Activated naive CD8-positive, alpha-beta T cell treated with anti-CD3 and anti-CD28 coated beads, Interleukin-2, amount 50 U/mL, for 24 hours (primary cell): ENCODE results near the gene CD37.
A peak's percentile ranks its signal among the peaks of the same experiment; 100 is the strongest.

ENCODE experiments used
- ATAC-seq: fragments of 150-1000 bp; cut with Tn5 transposase; one replicate; pipeline ENCODE4 v1.10.0; 2021
- DNase-seq: peaks from one replicate; pipeline ENCODE4 v3.0.0; 2021
- H3K27ac Mint-ChIP-seq: one replicate; pipeline ENCODE4 v1.8.0; 2021; ENCODE audit warnings: mild to moderate bottlenecking, mixed read lengths
- H3K27me3 Mint-ChIP-seq: one replicate; pipeline ENCODE4 v1.8.0; 2021; ENCODE audit warnings: mixed read lengths
- H3K36me3 Mint-ChIP-seq: one replicate; pipeline ENCODE4 v1.8.0; 2021; ENCODE audit warnings: low read depth, mixed read lengths
- H3K4me1 Mint-ChIP-seq: one replicate; pipeline ENCODE4 v1.8.0; 2021; ENCODE audit warnings: mixed read lengths
- H3K4me3 Mint-ChIP-seq: one replicate; pipeline ENCODE4 v1.8.0; 2021; ENCODE audit warnings: mild to moderate bottlenecking, moderate library complexity, mixed read lengths
- H3K9me3 Mint-ChIP-seq: one replicate; pipeline ENCODE4 v1.8.0; 2021; ENCODE audit warnings: mixed read lengths

CD37 gene

GRCh38 chr19:49337267-49338022 lies 2.2 kb downstream of the CD37 start:
- peaks cover 30% of the 10 kb centered on the region for H3K36me3 Mint-ChIP-seq
- no peaks in the 10 kb centered on the region for H3K9me3 Mint-ChIP-seq
- H3K4me1 Mint-ChIP-seq, result peaks cover 60% of the 10 kb centered on the region
- no peak for DNase-seq
- H3K27ac Mint-ChIP-seq, result peak overlapping the region; percentile 91
- H3K27me3 Mint-ChIP-seq, result no peaks in the 10 kb centered on the region
- ATAC-seq, result no peak
- peak overlapping the region; percentile 91 for H3K4me3 Mint-ChIP-seq

GRCh38 chr19:49338023-49338677 lies 2.9 kb downstream of the CD37 start:
- Mint-ChIP-seq H3K27me3 (no peaks in the 10 kb centered on the region), H3K4me3 (no peak overlapping the region), H3K36me3 (peaks cover 32% of the 10 kb centered on the region), H3K4me1 (peaks cover 59% of the 10 kb centered on the region), H3K9me3 (no peaks in the 10 kb centered on the region), H3K27ac (no peak overlapping the region)
- no peak for ATAC-seq
- peak; percentile 2 for DNase-seq

GRCh38 chr19:49338691-49339300 lies 3.6 kb downstream of the CD37 start:
- Mint-ChIP-seq H3K4me1 (peaks cover 53% of the 10 kb centered on the region), H3K36me3 (peaks cover 32% of the 10 kb centered on the region)

GRCh38 chr19:49339301-49340068 lies 4.3 kb downstream of the CD37 start:
- H3K4me1 Mint-ChIP-seq, result peaks cover 49% of the 10 kb centered on the region
- DNase-seq, result no peak

More at GRCh38 chr19:49338691-49339300, 3.6 kb downstream of the CD37 start:
- Mint-ChIP-seq H3K9me3 (no peaks in the 10 kb centered on the region), H3K27ac (no peak overlapping the region), H3K4me3 (no peak overlapping the region), H3K27me3 (no peaks in the 10 kb centered on the region)
- ATAC-seq, result no peak
- peak; percentile 40 for DNase-seq

GRCh38 chr19:49340069-49340864 lies 5.1 kb downstream of the CD37 start:
- H3K27me3 Mint-ChIP-seq, result no peaks in the 10 kb centered on the region
- DNase-seq (peak; percentile 61), ATAC-seq (no peak)
- peak overlapping the region; percentile 70 for H3K27ac Mint-ChIP-seq
- H3K36me3 Mint-ChIP-seq, result peaks cover 32% of the 10 kb centered on the region
- H3K4me1 Mint-ChIP-seq, result peaks cover 51% of the 10 kb centered on the region
- H3K4me3 Mint-ChIP-seq, result peak overlapping the region; percentile 15
- no peaks in the 10 kb centered on the region for H3K9me3 Mint-ChIP-seq

More at GRCh38 chr19:49339301-49340068, 4.3 kb downstream of the CD37 start:
- Mint-ChIP-seq H3K4me3 (no peak overlapping the region), H3K27me3 (no peaks in the 10 kb centered on the region), H3K36me3 (peaks cover 32% of the 10 kb centered on the region), H3K9me3 (no peaks in the 10 kb centered on the region), H3K27ac (no peak overlapping the region)
- ATAC-seq, result no peak

- H3K27ac Mint-ChIP-seq, result peak overlapping the region; percentile 70
- ATAC-seq, result no peak
- no peaks in the 10 kb centered on the region for H3K9me3 Mint-ChIP-seq
- peaks cover 32% of the 10 kb centered on the region for H3K36me3 Mint-ChIP-seq
- H3K4me3 Mint-ChIP-seq, result no peak overlapping the region
- DNase-seq, result no peak
- H3K27me3 Mint-ChIP-seq, result no peaks in the 10 kb centered on the region
- H3K4me1 Mint-ChIP-seq, result peaks cover 49% of the 10 kb centered on the region
These were observed 5.9 kb downstream of the CD37 start for GRCh38 chr19:49340865-49341718.

- no peaks in the 10 kb centered on the region for H3K9me3 Mint-ChIP-seq
- H3K27ac Mint-ChIP-seq, result no peak overlapping the region
- no peak for DNase-seq
- H3K4me1 Mint-ChIP-seq, result peaks cover 39% of the 10 kb centered on the region
- peaks cover 26% of the 10 kb centered on the region for H3K36me3 Mint-ChIP-seq
- H3K4me3 Mint-ChIP-seq, result no peak overlapping the region
- H3K27me3 Mint-ChIP-seq, result no peaks in the 10 kb centered on the region
- no peak for ATAC-seq
These were observed 7.1 kb downstream of the CD37 start for GRCh38 chr19:49342291-49342721.

- H3K4me1 Mint-ChIP-seq, result peaks cover 32% of the 10 kb centered on the region
- no peaks in the 10 kb centered on the region for H3K9me3 Mint-ChIP-seq
- no peak overlapping the region for H3K4me3 Mint-ChIP-seq
- peaks cover 20% of the 10 kb centered on the region for H3K36me3 Mint-ChIP-seq
- DNase-seq, result no peak
- ATAC-seq, result no peak
- no peaks in the 10 kb centered on the region for H3K27me3 Mint-ChIP-seq
- H3K27ac Mint-ChIP-seq, result peak overlapping the region; percentile 17
These were observed 7.9 kb downstream of the CD37 start for GRCh38 chr19:49343123-49343522.

- H3K27me3 Mint-ChIP-seq, result no peaks in the 10 kb centered on the region
- DNase-seq (no peak), ATAC-seq (no peak)
- peaks cover 9% of the 10 kb centered on the region for H3K36me3 Mint-ChIP-seq
- no peak overlapping the region for H3K4me3 Mint-ChIP-seq
- peaks cover 22% of the 10 kb centered on the region for H3K4me1 Mint-ChIP-seq
- H3K27ac Mint-ChIP-seq, result no peak overlapping the region
- no peaks in the 10 kb centered on the region for H3K9me3 Mint-ChIP-seq
These were observed 9.6 kb downstream of the CD37 start for GRCh38 chr19:49344505-49345423.

GRCh38 chr19:49347191-49347590 lies 12.0 kb downstream of the CD37 start:
- H3K4me3 Mint-ChIP-seq, result no peak overlapping the region
- DNase-seq (no peak), ATAC-seq (peak; percentile 22)
- H3K27ac Mint-ChIP-seq, result no peak overlapping the region
- peaks cover 15% of the 10 kb centered on the region for H3K4me1 Mint-ChIP-seq
- H3K27me3 Mint-ChIP-seq, result no peaks in the 10 kb centered on the region
- no peaks in the 10 kb centered on the region for H3K9me3 Mint-ChIP-seq
- H3K36me3 Mint-ChIP-seq, result peaks cover 2% of the 10 kb centered on the region

GRCh38 chr19:49347835-49348234 lies 12.6 kb downstream of the CD37 start:
- Mint-ChIP-seq H3K4me3 (no peak overlapping the region), H3K27me3 (no peaks in the 10 kb centered on the region), H3K27ac (no peak overlapping the region), H3K4me1 (peaks cover 12% of the 10 kb centered on the region), H3K9me3 (no peaks in the 10 kb centered on the region), H3K36me3 (peaks cover under 1% of the 10 kb centered on the region)
- ATAC-seq (peak; percentile 66), DNase-seq (no peak)
